Aorta (tissue), 5 donors: ENCODE measurements around the gene PTN. TPM values are rescaled to one million over a fixed set of nuclear protein-coding genes. Genes with fewer than 3 reads are reported as not detected.

Source experiments
- ATAC-seq: fragments of 200-7000 bp; cut with Tn5 transposase; one replicate; pipeline ENCODE4 v1.9.1; 2022; ENCODE audit warnings: moderate library complexity; ENCODE audit not compliant: low FRiP score
- DNase-seq, 2 donors: peaks; one replicate each; pipeline ENCODE4 v3.0.0-alpha.2; 2020
- H3K27ac ChIP-seq, 2 donors: one replicate each; pipeline ENCODE4 v1.5.1; 2013; ENCODE audit warnings: low read length in 2 of 2, mild to moderate bottlenecking in 2 of 2, moderate library complexity in 2 of 2, control low read depth in 1 of 2, inconsistent platforms in 1 of 2, low read depth in 1 of 2
- H3K27me3 ChIP-seq, 2 donors: one replicate each; pipeline ENCODE4 v1.6.1; 2013; ENCODE audit warnings: control low read depth in 1 of 2, low read length in 1 of 2, mild to moderate bottlenecking in 1 of 2, moderate library complexity in 1 of 2; ENCODE audit not compliant: insufficient read depth in 2 of 2, control insufficient read depth in 1 of 2
- H3K36me3 ChIP-seq, 2 donors: one replicate each; pipeline ENCODE4 v1.6.1; 2013; ENCODE audit warnings: control low read depth in 1 of 2, low read length in 1 of 2, mild to moderate bottlenecking in 1 of 2; ENCODE audit not compliant: insufficient read depth in 2 of 2, control insufficient read depth in 1 of 2
- H3K4me1 ChIP-seq, 2 donors: one replicate each; pipeline ENCODE4 v1.6.1; 2013; ENCODE audit warnings: low read length in 2 of 2, control low read depth in 1 of 2, mild to moderate bottlenecking in 1 of 2, moderate library complexity in 1 of 2; ENCODE audit not compliant: insufficient read depth in 2 of 2, control insufficient read depth in 1 of 2
- H3K4me3 ChIP-seq, 2 donors: one replicate each; pipeline ENCODE4 v1.5.1; 2013; ENCODE audit warnings: low read length in 2 of 2, control low read depth in 1 of 2, mild to moderate bottlenecking in 1 of 2
- H3K9me3 ChIP-seq: one replicate; pipeline ENCODE4 v1.6.1; 2013; ENCODE audit warnings: mild to moderate bottlenecking, low read length; ENCODE audit not compliant: control insufficient read depth
- WGBS, 2 donors: extraction: QIAGEN DNeasy Blood & Tissue Kit; methylation state at CpG; one replicate each; pipeline ENCODE4 v1.1.7; 2013; 5-methylcytosine and 5-hydroxymethylcytosine counted together
- intact Hi-C, 2 donors: fragments of 100-400 bp; cut with DNase I; formaldehyde crosslinking; loops; one replicate each; pipeline versions ENCODE4 v1.14.2 to v1.15.0; 2022
- polyA plus RNA-seq, 2 donors: library from polyadenylated mRNA; stranded (reverse); fragments of 200-250 nt; gene quantifications; one replicate each; pipeline ENCODE4 v1.2.3, GENCODE V29; 2013
- total RNA-seq, 2 donors: library from RNA; stranded (reverse); fragmentation: NEBNext Ultra II Directional; extraction: Animal tissue kit (Norgen Biotek cat#: 25700); gene quantifications; one replicate each; pipeline ENCODE4 v1.2.1, GENCODE V29; 2021
- donor health status: healthy with polysubstance abuse.
- donor health status: Bipolar disorder and iron deficiency.
- donor health status: DM: no; HTN: no; CAD: no.
- donor health status: DM: no; HTN: no; CAD: no.
- donor health status: DM: yes; HTN: yes; CAD: no.

PTN gene
- total and polyA plus RNA-seq, 4 donors, result 3.2 to 36.4 (median 12.0) TPM

GRCh38 chr7:137360087-137360679 is 16.6 kb upstream of the PTN start:
- WGBS, 2 donors, result 45 to 48% methylated on average over 1 of the region's 1 CpG
- Histone ChIP-seq H3K27ac (no peak overlapping the region), H3K36me3 (peaks cover 0 to 3% of the 10 kb centered on the region in 2 donors), H3K4me3 (no peak overlapping the region), H3K27me3 (no peaks in the 10 kb centered on the region), H3K4me1 (no peaks in the 10 kb centered on the region), H3K9me3 (peaks cover 12% of the 10 kb centered on the region)
- ATAC-seq, result no peak
- DNase-seq, result no peak
- intact Hi-C loops, result no loop called here

GRCh38 chr7:137354961-137355360 is 11.4 kb upstream of the PTN start:
- H3K4me3 ChIP-seq, result no peak overlapping the region
- ATAC-seq (no peak), DNase-seq (no peak)
- H3K36me3 ChIP-seq, result no peaks in the 10 kb centered on the region
- H3K9me3 ChIP-seq, result peaks cover 3% of the 10 kb centered on the region
- H3K27me3 ChIP-seq, result no peaks in the 10 kb centered on the region
- intact Hi-C loops, result no loop called here
- no peaks in the 10 kb centered on the region for H3K4me1 ChIP-seq
- H3K27ac ChIP-seq, result no peak overlapping the region

GRCh38 chr7:137354396-137354795 is 10.9 kb upstream of the PTN start:
- no peak for ATAC-seq
- no peak for DNase-seq
- no peak overlapping the region for H3K27ac ChIP-seq

GRCh38 chr7:137351941-137352340 is 8.4 kb upstream of the PTN start:
- Histone ChIP-seq H3K27ac (no peak overlapping the region), H3K4me1 (no peaks in the 10 kb centered on the region), H3K9me3 (peaks cover 2% of the 10 kb centered on the region), H3K27me3 (no peaks in the 10 kb centered on the region), H3K36me3 (no peaks in the 10 kb centered on the region), H3K4me3 (no peak overlapping the region)
- 82 to 91% methylated on average over 2 of the region's 2 CpGs for WGBS, 2 donors
- ATAC-seq, result no peak
- DNase-seq, result no peak
- intact Hi-C loops, result no loop called here

More at GRCh38 chr7:137354396-137354795, 10.9 kb upstream of the PTN start:
- Histone ChIP-seq H3K4me1 (no peaks in the 10 kb centered on the region), H3K27me3 (no peaks in the 10 kb centered on the region), H3K9me3 (peaks cover 3% of the 10 kb centered on the region), H3K4me3 (no peak overlapping the region), H3K36me3 (no peaks in the 10 kb centered on the region)
- intact Hi-C loops, result no loop called here
- WGBS, 2 donors, result 55 to 57% methylated on average over 5 of the region's 5 CpGs

GRCh38 chr7:137345799-137346449 is 2.4 kb upstream of the PTN start:
- intact Hi-C loops, result no loop called here
- Histone ChIP-seq H3K36me3 (no peaks in the 10 kb centered on the region), H3K27me3 (no peaks in the 10 kb centered on the region), H3K27ac (no peak overlapping the region), H3K4me3 (no peak overlapping the region), H3K4me1 (no peaks in the 10 kb centered on the region), H3K9me3 (no peaks in the 10 kb centered on the region)
- DNase-seq, result no peak
- ATAC-seq, result no peak
- WGBS, 2 donors, result 82 to 84% methylated on average over 6 of the region's 6 CpGs

- Histone ChIP-seq H3K4me1 (no peaks in the 10 kb centered on the region), H3K9me3 (no peaks in the 10 kb centered on the region), H3K27ac (no peak overlapping the region), H3K27me3 (no peaks in the 10 kb centered on the region), H3K36me3 (no peaks in the 10 kb centered on the region), H3K4me3 (peak overlapping the region in 1 of 2 donors; percentile 50)
- ATAC-seq (peak; percentile 26), DNase-seq (no peak)
- WGBS, 2 donors, result 2 to 4% methylated on average over 5 of the region's 5 CpGs
- intact Hi-C loops, result no loop called here
Observed at GRCh38 chr7:137342828-137343261, 688 bp downstream of the PTN start.

GRCh38 chr7:137342265-137342664 is 1.3 kb downstream of the PTN start:
- Histone ChIP-seq H3K27me3 (no peaks in the 10 kb centered on the region), H3K4me1 (no peaks in the 10 kb centered on the region), H3K36me3 (no peaks in the 10 kb centered on the region), H3K9me3 (no peaks in the 10 kb centered on the region), H3K27ac (no peak overlapping the region), H3K4me3 (peak overlapping the region in 1 of 2 donors; percentile 26)
- ATAC-seq (no peak), DNase-seq (no peak)
- WGBS, 2 donors, result 18 to 30% methylated on average over 3 of the region's 3 CpGs
- intact Hi-C loops, result no loop called here

- intact Hi-C loops, result no loop called here
- Histone ChIP-seq H3K4me3 (no peak overlapping the region), H3K27me3 (no peaks in the 10 kb centered on the region), H3K4me1 (no peaks in the 10 kb centered on the region), H3K36me3 (no peaks in the 10 kb centered on the region), H3K27ac (no peak overlapping the region), H3K9me3 (no peaks in the 10 kb centered on the region)
- DNase-seq (no peak), ATAC-seq (no peak)
- 70 to 81% methylated on average over 2 of the region's 2 CpGs for WGBS, 2 donors
Observed at GRCh38 chr7:137337902-137338301, 5.6 kb downstream of the PTN start.

GRCh38 chr7:137335814-137336213 is 7.7 kb downstream of the PTN start:
- H3K27me3 ChIP-seq, result no peaks in the 10 kb centered on the region
- DNase-seq (no peak), ATAC-seq (no peak)
- H3K27ac ChIP-seq, result no peak overlapping the region
- intact Hi-C loops, result no loop called here
- no peak overlapping the region for H3K4me3 ChIP-seq
- H3K36me3 ChIP-seq, result no peaks in the 10 kb centered on the region
- H3K9me3 ChIP-seq, result no peaks in the 10 kb centered on the region
- 83 to 91% methylated on average over 4 of the region's 4 CpGs for WGBS, 2 donors
- H3K4me1 ChIP-seq, result no peaks in the 10 kb centered on the region
